Astrocyte (in vitro differentiated cells and primary cell): ENCODE results near the gene GARIN3. TPM values are rescaled to one million over a fixed set of nuclear protein-coding genes. Genes with fewer than 3 reads are reported as not detected.

Experiments
- DNase-seq: peaks from one replicate; pipeline ENCODE4 v3.0.0-alpha.2; 2010; ENCODE audit warnings: low read depth
- FAIRE-seq: peaks from 2 replicates; lab custom pipeline; 2011; peaks lifted over from hg19 to GRCh38; lab: Jason Lieb, UNC
- H2AFZ ChIP-seq: 2 replicates; pipeline ENCODE4 v1.6.0; 2012; ENCODE audit warnings: low read depth, low read length, inconsistent platforms
- H3K27ac ChIP-seq: 2 replicates; pipeline ENCODE4 v1.5.1; 2011; ENCODE audit warnings: low read depth, low read length, inconsistent platforms
- H3K27me3 ChIP-seq: 2 replicates; pipeline ENCODE4 v1.6.0; 2011; ENCODE audit warnings: low read length, inconsistent platforms; ENCODE audit not compliant: insufficient read depth
- H3K36me3 ChIP-seq: 2 replicates; pipeline ENCODE4 v1.5.1; 2011; ENCODE audit warnings: low read length, inconsistent platforms; ENCODE audit not compliant: insufficient read depth
- H3K4me1 ChIP-seq: 2 replicates; pipeline ENCODE4 v1.5.1; 2011; ENCODE audit warnings: low read length, inconsistent platforms; ENCODE audit not compliant: insufficient read depth
- H3K4me2 ChIP-seq: 2 replicates; pipeline ENCODE4 v1.6.0; 2012; ENCODE audit warnings: low read length, inconsistent platforms
- H3K4me3 ChIP-seq: 2 replicates; pipeline ENCODE4 v1.5.1; 2011; ENCODE audit warnings: low read depth, mild to moderate bottlenecking, low read length, inconsistent platforms; ENCODE audit not compliant: insufficient read depth
- H3K79me2 ChIP-seq: 2 replicates; pipeline ENCODE4 v1.6.0; 2012; ENCODE audit warnings: mild to moderate bottlenecking, low read length, inconsistent platforms; ENCODE audit not compliant: insufficient read depth
- H3K9ac ChIP-seq: 2 replicates; pipeline ENCODE4 v1.6.0; 2012; ENCODE audit warnings: mild to moderate bottlenecking, low read length, inconsistent platforms
- H3K9me3 ChIP-seq: 2 replicates; pipeline ENCODE4 v1.5.1; 2012; ENCODE audit warnings: low read depth, mild to moderate bottlenecking, low read length, inconsistent platforms; ENCODE audit not compliant: insufficient read depth
- H4K20me1 ChIP-seq: 2 replicates; pipeline ENCODE4 v1.6.0; 2012; ENCODE audit warnings: low read length, inconsistent platforms; ENCODE audit not compliant: insufficient read depth
- H3K27ac Mint-ChIP-seq: one replicate; pipeline ENCODE4 v1.8.0; 2021; ENCODE audit warnings: mild to moderate bottlenecking, mixed read lengths; ENCODE audit not compliant: unreplicated experiment
- H3K27me3 Mint-ChIP-seq: one replicate; pipeline ENCODE4 v1.8.0; 2021; ENCODE audit warnings: low read depth, mixed read lengths; ENCODE audit not compliant: unreplicated experiment
- H3K36me3 Mint-ChIP-seq: one replicate; pipeline ENCODE4 v1.8.0; 2021; ENCODE audit warnings: low read depth, mixed read lengths; ENCODE audit not compliant: unreplicated experiment
- H3K4me1 Mint-ChIP-seq: one replicate; pipeline ENCODE4 v1.8.0; 2021; ENCODE audit warnings: low read depth, mixed read lengths; ENCODE audit not compliant: unreplicated experiment
- H3K4me3 Mint-ChIP-seq: one replicate; pipeline ENCODE4 v1.8.0; 2021; ENCODE audit warnings: mild to moderate bottlenecking, moderate library complexity, mixed read lengths; ENCODE audit not compliant: unreplicated experiment
- H3K9me3 Mint-ChIP-seq: one replicate; pipeline ENCODE4 v1.8.0; 2021; ENCODE audit warnings: mild to moderate bottlenecking, mixed read lengths; ENCODE audit not compliant: unreplicated experiment
- CTCF ChIP-seq: IDR thresholded peaks from 2 replicates; pipeline ENCODE4 v1.5.1; 2011; ENCODE audit warnings: low read depth, mild to moderate bottlenecking, inconsistent platforms, low read length, moderate library complexity; ENCODE audit not compliant: insufficient read depth
- EZH2 ChIP-seq: IDR thresholded peaks from 2 replicates; pipeline ENCODE4 v1.6.1; 2012; ENCODE audit warnings: mild to moderate bottlenecking, low read length, inconsistent platforms; ENCODE audit not compliant: insufficient read depth
- total RNA-seq: library from RNA; stranded (reverse); gene quantifications from 2 replicates; pipeline ENCODE4 v1.2.1, GENCODE V29; 2021

Gene GARIN3
- total RNA-seq, 1 donor from 2014 or later, result not detected

- no peak overlapping the region for H3K4me3 Mint-ChIP-seq
- H3K4me1 Mint-ChIP-seq, result peaks cover 12% of the 10 kb centered on the region
- Histone ChIP-seq H3K27me3 (no peaks in the 10 kb centered on the region), H3K9ac (no peak overlapping the region), H3K27ac (no peak overlapping the region), H3K4me3 (no peak overlapping the region), H3K36me3 (no peaks in the 10 kb centered on the region), H4K20me1 (no peaks in the 10 kb centered on the region), H3K9me3 (no peaks in the 10 kb centered on the region), H2AFZ (no peak overlapping the region), H3K79me2 (no peaks in the 10 kb centered on the region), H3K4me2 (no peak overlapping the region), H3K4me1 (no peaks in the 10 kb centered on the region)
- no peak for TF ChIP-seq EZH2
- TF ChIP-seq CTCF, result no peak
- H3K36me3 Mint-ChIP-seq, result no peaks in the 10 kb centered on the region
- no peaks in the 10 kb centered on the region for H3K9me3 Mint-ChIP-seq
- FAIRE-seq, result no peak
- DNase-seq, result no peak
- H3K27me3 Mint-ChIP-seq, result no peaks in the 10 kb centered on the region
- no peak overlapping the region for H3K27ac Mint-ChIP-seq
Observed at GRCh38 chr5:157115502-157115901, 50.6 kb downstream of the GARIN3 start.

GRCh38 chr5:157115012-157115411 is 51.1 kb downstream of the GARIN3 start:
- no peaks in the 10 kb centered on the region for H3K9me3 ChIP-seq
- H3K36me3 ChIP-seq, result no peaks in the 10 kb centered on the region
- DNase-seq (no peak), FAIRE-seq (no peak)
- H3K27me3 ChIP-seq, result no peaks in the 10 kb centered on the region
- no peak overlapping the region for H3K4me2 ChIP-seq
- no peak for TF ChIP-seq CTCF
- TF ChIP-seq EZH2, result no peak
- H3K27ac ChIP-seq, result no peak overlapping the region
- no peak overlapping the region for H2AFZ ChIP-seq
- H4K20me1 ChIP-seq, result no peaks in the 10 kb centered on the region
- peaks cover 13% of the 10 kb centered on the region for H3K4me1 Mint-ChIP-seq
- no peaks in the 10 kb centered on the region for H3K4me1 ChIP-seq
- H3K27me3 Mint-ChIP-seq, result no peaks in the 10 kb centered on the region
- H3K36me3 Mint-ChIP-seq, result no peaks in the 10 kb centered on the region
- H3K27ac Mint-ChIP-seq, result no peak overlapping the region
- H3K4me3 ChIP-seq, result no peak overlapping the region
- H3K4me3 Mint-ChIP-seq, result no peak overlapping the region
- H3K79me2 ChIP-seq, result no peaks in the 10 kb centered on the region
- H3K9ac ChIP-seq, result no peak overlapping the region
- no peaks in the 10 kb centered on the region for H3K9me3 Mint-ChIP-seq

GRCh38 chr5:157113002-157113401 is 53.1 kb downstream of the GARIN3 start:
- no peak overlapping the region for H3K4me3 ChIP-seq
- FAIRE-seq, result no peak

More at GRCh38 chr5:157113002-157113401, 53.1 kb downstream of the GARIN3 start:
- H3K4me2 ChIP-seq, result no peak overlapping the region
- no peak for DNase-seq
- H3K27ac Mint-ChIP-seq, result no peak overlapping the region
- no peaks in the 10 kb centered on the region for H3K27me3 Mint-ChIP-seq
- H3K9me3 Mint-ChIP-seq, result no peaks in the 10 kb centered on the region
- no peaks in the 10 kb centered on the region for H4K20me1 ChIP-seq
- TF ChIP-seq EZH2, result no peak
- TF ChIP-seq CTCF, result no peak
- H3K4me1 Mint-ChIP-seq, result peaks cover 25% of the 10 kb centered on the region
- H3K27ac ChIP-seq, result no peak overlapping the region
- no peaks in the 10 kb centered on the region for H3K4me1 ChIP-seq
- no peaks in the 10 kb centered on the region for H3K36me3 Mint-ChIP-seq
- H3K79me2 ChIP-seq, result no peaks in the 10 kb centered on the region
- H3K27me3 ChIP-seq, result no peaks in the 10 kb centered on the region
- no peak overlapping the region for H2AFZ ChIP-seq
- H3K9me3 ChIP-seq, result no peaks in the 10 kb centered on the region
- H3K36me3 ChIP-seq, result no peaks in the 10 kb centered on the region
- no peak overlapping the region for H3K9ac ChIP-seq
- no peak overlapping the region for H3K4me3 Mint-ChIP-seq

Other genes starting within 250 kb of the GARIN3 start
- gene TIMD4, start 203.0 kb downstream of the GARIN3 start, total RNA-seq, result not detected in 2 replicates
- 1.3 and 2.0 TPM in 2 replicates for gene HAVCR1, start 107.1 kb downstream of the GARIN3 start, total RNA-seq
- 7.4 and 10.0 TPM in 2 replicates for gene HAVCR2, start 57.2 kb downstream of the GARIN3 start, total RNA-seq
- 9.3 and 9.6 TPM in 2 replicates for gene MED7, start 23.4 kb downstream of the GARIN3 start, total RNA-seq
- 0.48 and 0.67 TPM in 2 replicates for gene ITK, start 14.6 kb upstream of the GARIN3 start, total RNA-seq
- 82.7 and 96.8 TPM in 2 replicates for gene CYFIP2, start 99.9 kb upstream of the GARIN3 start, total RNA-seq